ENCODE data around the gene MAP3K4.

GRCh38 chr6:161130541-161130940 lies 139.0 kb downstream of the MAP3K4 start:
- TF ChIP-seq CTCF (conservative IDR thresholded peaks at IDR 0.05; ENCODE audit: low read depth, low read length) (no peak), RFX5 (IDR thresholded peaks at IDR 0.05; ENCODE audit: low read depth, low read length) (no peak), SMC3 (IDR thresholded peaks at IDR 0.05; ENCODE audit: low read depth, low read length) (no peak), RCOR1 (IDR thresholded peaks at IDR 0.05; ENCODE audit: insufficient replicate concordance, low read length) (no peak), POLR2A (IDR thresholded peaks at IDR 0.05; ENCODE audit: low read depth, low read length) (no peak), CEBPB (IDR thresholded peaks at IDR 0.05; ENCODE audit: low read depth, low read length) (no peak)
